KMS-11 (cell line): Measurements from ENCODE around the gene TJP1.

Experiments
- H2AFZ ChIP-seq: fragments of 200-600 bp; sonication (generic); 2 replicates; pipeline ENCODE4 v1.6.1; 2016; ENCODE audit warnings: antibody characterized with exemption, mixed run types, low read depth
- H3K27ac ChIP-seq: fragments of 200-600 bp; sonication (generic); 2 replicates; pipeline ENCODE4 v1.6.1; 2016; ENCODE audit warnings: mild to moderate bottlenecking, mixed run types
- H3K27me3 ChIP-seq: fragments of 200-600 bp; sonication (generic); 2 replicates; pipeline ENCODE4 v1.6.1; 2017; ENCODE audit warnings: mild to moderate bottlenecking, low read depth, mixed run types, moderate library complexity; ENCODE audit not compliant: insufficient read depth
- H3K36me3 ChIP-seq: fragments of 200-600 bp; sonication (generic); 2 replicates; pipeline ENCODE4 v1.6.1; 2017; ENCODE audit warnings: mild to moderate bottlenecking, mixed run types; ENCODE audit not compliant: insufficient read depth
- H3K4me1 ChIP-seq: fragments of 200-600 bp; sonication (generic); 2 replicates; pipeline ENCODE4 v1.6.1; 2016; ENCODE audit warnings: mild to moderate bottlenecking, low read depth, mixed run types; ENCODE audit not compliant: poor library complexity, severe bottlenecking
- H3K4me2 ChIP-seq: fragments of 200-600 bp; sonication (generic); 2 replicates; pipeline ENCODE4 v1.7.0; 2016; ENCODE audit warnings: mild to moderate bottlenecking, mixed run types
- H3K4me3 ChIP-seq: fragments of 200-600 bp; sonication (generic); IDR thresholded peaks from 2 replicates; pipeline ENCODE4 v1.6.1; 2017; ENCODE audit warnings: low read depth, low read length, mixed read lengths; ENCODE audit not compliant: insufficient read depth
- H3K79me2 ChIP-seq: fragments of 200-600 bp; sonication (generic); 2 replicates; pipeline ENCODE4 v1.6.1; 2016; ENCODE audit warnings: low read depth, mixed run types; ENCODE audit not compliant: insufficient read depth
- H3K9ac ChIP-seq: fragments of 200-600 bp; sonication (generic); 2 replicates; pipeline ENCODE4 v1.6.1; 2016; ENCODE audit warnings: mild to moderate bottlenecking, mixed run types
- H4K20me1 ChIP-seq: fragments of 200-600 bp; sonication (generic); 2 replicates; pipeline ENCODE4 v1.6.1; 2016; ENCODE audit warnings: mild to moderate bottlenecking, mixed run types; ENCODE audit not compliant: insufficient read depth
- TF ChIP-seq, protein P1 (sequence below): fragments of 200-600 bp; sonication (generic); conservative IDR thresholded peaks from 2 replicates; pipeline ENCODE4 v1.6.1; 2017; ENCODE audit warnings: low read depth, mild to moderate bottlenecking, antibody characterized with exemption, low read length, moderate library complexity, mixed read lengths

TJP1 gene

DNA sequence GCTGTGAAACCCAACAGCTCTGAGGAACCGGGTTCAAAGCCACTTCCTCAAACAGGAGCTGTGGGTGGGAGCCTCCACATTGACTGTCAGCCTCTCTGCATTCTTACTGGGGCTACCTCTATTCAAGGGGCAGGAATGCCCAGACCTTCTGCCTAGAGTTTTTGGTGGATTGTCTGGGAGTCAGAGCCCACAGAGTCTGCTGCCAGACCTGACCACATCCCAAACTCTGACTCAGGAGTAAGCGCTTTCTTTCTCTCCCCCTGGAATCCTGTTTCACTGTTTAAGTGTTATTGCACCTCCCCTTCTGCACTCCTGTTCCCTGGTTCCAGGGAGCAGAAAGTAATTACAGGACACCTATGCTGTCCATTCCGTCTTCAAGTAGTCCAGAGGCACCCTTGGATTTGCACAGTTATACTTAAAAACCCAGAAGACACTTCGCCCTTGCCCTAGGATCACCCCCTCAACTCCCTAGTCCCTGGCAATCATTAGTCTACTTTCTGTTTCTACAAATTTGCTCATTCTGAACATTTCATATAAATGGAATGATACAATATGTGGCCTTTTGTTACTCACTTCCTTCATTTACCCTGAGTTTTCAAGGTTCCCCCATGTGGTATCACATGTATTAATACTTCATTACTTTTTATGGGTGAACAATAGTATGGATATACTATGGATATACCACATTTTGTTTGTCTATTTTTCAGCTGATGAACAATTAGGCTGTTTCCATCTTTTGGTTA lies 37.9 kb upstream of the TJP1 start:
- Histone ChIP-seq H3K4me1 (no peaks in the 10 kb centered on the region), H3K9ac (no peak overlapping the region), H3K27me3 (no peaks in the 10 kb centered on the region), H3K27ac (no peak overlapping the region), H3K4me2 (no peak overlapping the region), H2AFZ (no peak overlapping the region), H4K20me1 (no peaks in the 10 kb centered on the region), H3K79me2 (no peaks in the 10 kb centered on the region), H3K36me3 (no peaks in the 10 kb centered on the region), H3K4me3 (no peak overlapping the region)
- TF ChIP-seq, protein P1, sequence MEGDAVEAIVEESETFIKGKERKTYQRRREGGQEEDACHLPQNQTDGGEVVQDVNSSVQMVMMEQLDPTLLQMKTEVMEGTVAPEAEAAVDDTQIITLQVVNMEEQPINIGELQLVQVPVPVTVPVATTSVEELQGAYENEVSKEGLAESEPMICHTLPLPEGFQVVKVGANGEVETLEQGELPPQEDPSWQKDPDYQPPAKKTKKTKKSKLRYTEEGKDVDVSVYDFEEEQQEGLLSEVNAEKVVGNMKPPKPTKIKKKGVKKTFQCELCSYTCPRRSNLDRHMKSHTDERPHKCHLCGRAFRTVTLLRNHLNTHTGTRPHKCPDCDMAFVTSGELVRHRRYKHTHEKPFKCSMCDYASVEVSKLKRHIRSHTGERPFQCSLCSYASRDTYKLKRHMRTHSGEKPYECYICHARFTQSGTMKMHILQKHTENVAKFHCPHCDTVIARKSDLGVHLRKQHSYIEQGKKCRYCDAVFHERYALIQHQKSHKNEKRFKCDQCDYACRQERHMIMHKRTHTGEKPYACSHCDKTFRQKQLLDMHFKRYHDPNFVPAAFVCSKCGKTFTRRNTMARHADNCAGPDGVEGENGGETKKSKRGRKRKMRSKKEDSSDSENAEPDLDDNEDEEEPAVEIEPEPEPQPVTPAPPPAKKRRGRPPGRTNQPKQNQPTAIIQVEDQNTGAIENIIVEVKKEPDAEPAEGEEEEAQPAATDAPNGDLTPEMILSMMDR, result no peak

DNA sequence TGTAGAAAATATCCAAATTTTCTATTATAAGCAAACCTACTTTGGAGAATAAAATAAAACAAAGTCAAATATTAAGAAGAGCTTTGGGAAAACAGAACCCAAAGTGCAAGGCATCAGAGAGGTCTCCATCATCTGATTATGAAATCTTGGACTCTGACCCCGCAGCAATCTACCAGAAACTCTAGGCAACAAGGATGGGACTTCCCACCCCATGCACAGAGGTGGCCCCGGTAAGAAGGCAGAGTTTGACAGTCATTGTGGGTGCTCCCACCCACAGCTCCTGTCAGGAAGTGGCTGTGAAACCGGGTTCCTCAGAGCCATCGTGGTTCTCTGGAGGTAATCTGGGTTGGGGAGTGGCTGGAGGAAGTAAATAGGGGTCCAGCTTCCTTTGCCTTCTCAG lies 37.0 kb upstream of the TJP1 start:
- no peaks in the 10 kb centered on the region for H3K79me2 ChIP-seq
- H2AFZ ChIP-seq, result no peak overlapping the region
- no peak overlapping the region for H3K27ac ChIP-seq
- H3K4me1 ChIP-seq, result no peaks in the 10 kb centered on the region
- no peak overlapping the region for H3K9ac ChIP-seq
- no peaks in the 10 kb centered on the region for H4K20me1 ChIP-seq
- H3K27me3 ChIP-seq, result no peaks in the 10 kb centered on the region
- H3K36me3 ChIP-seq, result no peaks in the 10 kb centered on the region
- TF ChIP-seq, protein P1, result no peak
- H3K4me2 ChIP-seq, result no peak overlapping the region
- no peak overlapping the region for H3K4me3 ChIP-seq

DNA sequence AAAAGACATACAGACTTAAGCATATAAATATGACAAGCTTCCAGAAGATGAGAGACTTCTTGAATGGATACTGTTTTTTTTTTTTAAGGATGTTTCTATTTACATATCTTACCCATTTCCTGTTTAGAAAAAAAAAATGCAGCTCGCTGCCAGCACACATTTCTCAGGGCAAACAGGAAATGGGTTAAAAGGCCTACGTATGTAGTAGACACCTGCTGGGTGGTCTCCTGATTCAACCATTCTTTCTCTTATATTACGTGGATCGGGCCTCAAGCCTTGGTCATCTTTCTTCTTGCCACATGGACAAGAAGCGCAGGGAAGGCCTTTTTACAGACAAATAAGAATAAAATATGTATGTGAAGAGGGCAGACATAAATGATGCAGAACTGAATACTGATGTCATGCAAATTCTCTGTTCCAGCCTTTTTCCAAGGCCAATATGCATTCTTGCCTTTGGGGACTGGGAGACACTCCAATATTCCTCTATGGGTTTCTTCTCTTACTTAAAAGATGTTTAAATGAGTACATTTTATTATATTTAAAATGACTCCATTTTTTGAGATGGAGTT lies 35.0 kb upstream of the TJP1 start:
- H3K4me1 ChIP-seq, result no peaks in the 10 kb centered on the region
- H3K4me3 ChIP-seq, result no peak overlapping the region
- H3K27me3 ChIP-seq, result no peaks in the 10 kb centered on the region
- no peaks in the 10 kb centered on the region for H3K79me2 ChIP-seq
- H2AFZ ChIP-seq, result no peak overlapping the region
- H3K36me3 ChIP-seq, result no peaks in the 10 kb centered on the region
- H4K20me1 ChIP-seq, result no peaks in the 10 kb centered on the region
- H3K9ac ChIP-seq, result no peak overlapping the region
- no peak overlapping the region for H3K27ac ChIP-seq
- TF ChIP-seq, protein P1, result no peak
- H3K4me2 ChIP-seq, result no peak overlapping the region

DNA sequence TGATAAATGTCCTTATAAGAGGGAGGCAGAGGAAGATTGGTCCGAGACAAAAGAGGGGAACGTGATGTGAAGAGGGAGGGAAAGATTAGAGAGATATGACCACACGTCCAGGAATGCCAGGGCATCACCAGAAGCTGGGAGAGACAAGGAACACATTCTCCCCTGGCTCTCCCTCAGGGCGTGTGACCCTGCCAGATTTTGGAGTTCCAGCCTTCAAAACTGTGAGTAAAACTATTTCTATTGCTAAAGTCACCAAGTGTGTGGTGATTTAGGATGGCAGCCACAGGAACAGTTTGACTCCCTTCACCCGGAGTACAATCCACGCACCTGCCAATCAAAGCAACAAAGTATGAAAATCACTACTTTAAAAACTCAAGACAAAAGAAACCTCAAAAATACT lies 32.1 kb upstream of the TJP1 start:
- TF ChIP-seq, protein P1, result no peak
- no peaks in the 10 kb centered on the region for H3K27me3 ChIP-seq
- no peaks in the 10 kb centered on the region for H4K20me1 ChIP-seq
- H3K9ac ChIP-seq, result no peak overlapping the region
- no peak overlapping the region for H3K4me3 ChIP-seq
- no peaks in the 10 kb centered on the region for H3K4me1 ChIP-seq
- H3K79me2 ChIP-seq, result no peaks in the 10 kb centered on the region
- no peak overlapping the region for H3K4me2 ChIP-seq
- no peak overlapping the region for H3K27ac ChIP-seq
- H2AFZ ChIP-seq, result no peak overlapping the region
- H3K36me3 ChIP-seq, result no peaks in the 10 kb centered on the region
